GM18520 (cell line): Measurements from ENCODE around the gene SEC23B.
"Not testable (repeated sequence)": the region's sequence is repeated elsewhere in the genome, so short reads cannot be mapped to it uniquely, and the experiment has no call there.

Experiments used
- ATAC-seq: cut with Tn5 transposase; IDR thresholded peaks from one replicate; pipeline ENCODE4 v1.9.1; 2021; ENCODE audit not compliant: unreplicated experiment

SEC23B gene

GRCh38 chr20:18524646-18525045, 16.9 kb downstream of the SEC23B start:
- no peak for ATAC-seq

- ATAC-seq, result not testable (repeated sequence)
Observed at GRCh38 chr20:18526761-18527160, 19.0 kb downstream of the SEC23B start.

- no peak for ATAC-seq
Observed at GRCh38 chr20:18527339-18527738, 19.6 kb downstream of the SEC23B start.

- ATAC-seq, result no peak
Observed at GRCh38 chr20:18527836-18528235, 20.1 kb downstream of the SEC23B start.

- ATAC-seq, result no peak
Observed at GRCh38 chr20:18529041-18529440, 21.3 kb downstream of the SEC23B start.

GRCh38 chr20:18532626-18533025, 24.9 kb downstream of the SEC23B start:
- no peak for ATAC-seq

GRCh38 chr20:18533491-18533890, 25.8 kb downstream of the SEC23B start:
- ATAC-seq, result no peak

- no peak for ATAC-seq
Observed at GRCh38 chr20:18533978-18534644, 26.4 kb downstream of the SEC23B start.

- ATAC-seq, result no peak
Observed at GRCh38 chr20:18537651-18538050, 29.9 kb downstream of the SEC23B start.

- ATAC-seq, result no peak
Observed at GRCh38 chr20:18541741-18542140, 34.0 kb downstream of the SEC23B start.

GRCh38 chr20:18543216-18543615, 35.5 kb downstream of the SEC23B start:
- ATAC-seq, result no peak

- no peak for ATAC-seq
Observed at GRCh38 chr20:18543932-18544331, 36.2 kb downstream of the SEC23B start.

GRCh38 chr20:18545566-18545965, 37.8 kb downstream of the SEC23B start:
- ATAC-seq, result no peak

- no peak for ATAC-seq
Observed at GRCh38 chr20:18548465-18548864, 40.7 kb downstream of the SEC23B start.

GRCh38 chr20:18553746-18554145, 46.0 kb downstream of the SEC23B start:
- ATAC-seq, result no peak

GRCh38 chr20:18566892-18567738, 59.4 kb downstream of the SEC23B start, which contains the start of gene SMIM26:
SMIM26 (plus strand) TSS chr20:18567432; CDS start chr20:18567479, 47 bp downstream.
- ATAC-seq, result peak; percentile 99

- ATAC-seq, result no peak
Observed at GRCh38 chr20:18567739-18568091, 60.0 kb downstream of the SEC23B start.

GRCh38 chr20:18571009-18571408, 63.3 kb downstream of the SEC23B start:
- ATAC-seq, result no peak

- ATAC-seq, result no peak
Observed at GRCh38 chr20:18571578-18571977, 63.8 kb downstream of the SEC23B start.

- no peak for ATAC-seq
Observed at GRCh38 chr20:18577942-18578341, 70.2 kb downstream of the SEC23B start.

GRCh38 chr20:18578581-18578980, 70.8 kb downstream of the SEC23B start:
- ATAC-seq, result no peak

GRCh38 chr20:18580012-18580411, 72.3 kb downstream of the SEC23B start:
- no peak for ATAC-seq
